GM21367 (cell line): ENCODE measurements around the gene ANKS1B.
"Not testable (repeated sequence)": the region's sequence is repeated elsewhere in the genome, so short reads cannot be mapped to it uniquely, and the experiment has no call there.

Source experiments
- ATAC-seq: cut with Tn5 transposase; IDR thresholded peaks from one replicate; pipeline ENCODE4 v1.9.1; 2021; ENCODE audit not compliant: unreplicated experiment

The ANKS1B gene

GRCh38 chr12:99287136-99287535, 697.6 kb downstream of the ANKS1B start:
- no peak for ATAC-seq

- ATAC-seq = no peak
These were observed 700.6 kb downstream of the ANKS1B start for GRCh38 chr12:99284161-99284560.

GRCh38 chr12:99282624-99283023, 702.1 kb downstream of the ANKS1B start:
- no peak for ATAC-seq

GRCh38 chr12:99282086-99282485, 702.6 kb downstream of the ANKS1B start:
- no peak for ATAC-seq

- no peak for ATAC-seq
These were observed 703.5 kb downstream of the ANKS1B start for GRCh38 chr12:99281277-99281676.

DNA sequence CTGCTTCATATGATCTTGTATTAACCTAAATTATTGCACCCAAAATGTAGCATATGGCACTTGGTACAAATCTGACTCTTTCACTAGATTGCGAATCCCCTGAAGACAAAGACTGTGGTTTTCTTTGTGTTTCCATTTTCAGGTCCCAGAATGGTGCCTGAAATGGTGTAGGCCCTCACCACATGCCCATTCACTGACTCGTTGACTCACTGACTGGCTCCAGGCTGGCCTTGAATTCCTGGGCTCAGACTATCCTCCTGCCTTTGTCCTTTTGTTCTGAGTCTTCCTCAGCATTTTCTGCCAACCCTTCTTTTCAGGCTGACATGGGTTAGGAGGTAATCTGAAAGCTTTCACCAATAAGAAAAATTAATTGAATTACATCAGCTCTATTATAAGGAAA, 705.8 kb downstream of the ANKS1B start:
- no peak for ATAC-seq

GRCh38 chr12:99277591-99278379, 707.0 kb downstream of the ANKS1B start:
- ATAC-seq = no peak

DNA sequence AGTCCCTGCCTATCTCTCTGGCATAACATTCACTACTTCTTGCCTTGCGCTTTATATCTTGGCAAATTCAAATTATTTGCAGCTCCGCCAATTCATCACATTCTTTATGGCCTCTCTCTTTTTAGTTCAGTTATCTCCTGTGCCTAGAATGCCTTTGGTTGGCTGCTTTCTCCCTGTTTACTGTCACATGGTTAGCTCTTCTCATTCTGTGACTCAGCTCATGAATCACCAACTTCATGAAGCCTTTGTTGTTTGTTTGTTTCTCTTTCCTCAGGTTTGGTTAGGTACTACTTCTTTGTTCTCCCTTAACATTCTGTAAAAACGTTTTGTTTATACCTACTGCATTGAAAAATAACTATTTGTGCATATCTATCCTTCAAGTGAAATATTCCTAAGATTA, 713.7 kb downstream of the ANKS1B start:
- no peak for ATAC-seq

- no peak for ATAC-seq
These were observed 717.7 kb downstream of the ANKS1B start for GRCh38 chr12:99267038-99267437.

GRCh38 chr12:99265648-99266047, 719.1 kb downstream of the ANKS1B start:
- ATAC-seq = no peak

- ATAC-seq = no peak
These were observed 723.5 kb downstream of the ANKS1B start for GRCh38 chr12:99261256-99261655.

- ATAC-seq = no peak
These were observed 724.2 kb downstream of the ANKS1B start for GRCh38 chr12:99260456-99260996.

GRCh38 chr12:99259040-99259934, 725.4 kb downstream of the ANKS1B start:
- ATAC-seq = no peak

DNA sequence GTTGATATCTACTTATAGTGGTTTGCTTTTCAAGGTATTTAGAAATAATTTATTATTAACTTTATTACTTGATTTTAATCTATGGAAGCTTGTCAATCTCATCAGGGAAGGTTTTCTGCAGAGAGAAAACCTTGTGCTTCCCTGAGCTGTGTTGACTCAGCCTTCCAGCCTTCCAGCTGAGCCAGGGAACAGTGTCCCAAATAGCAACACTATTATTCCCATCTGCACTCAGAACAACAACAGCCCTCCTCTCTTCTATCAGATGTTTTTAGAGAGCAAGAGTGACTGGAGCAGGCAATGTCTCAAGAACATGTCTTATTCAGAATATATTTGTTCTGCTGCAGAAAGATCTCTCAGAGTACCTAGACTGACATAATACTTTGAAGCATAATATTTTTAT, 727.1 kb downstream of the ANKS1B start:
- no peak for ATAC-seq

- ATAC-seq = no peak
These were observed 731.7 kb downstream of the ANKS1B start for GRCh38 chr12:99253068-99253467.

DNA sequence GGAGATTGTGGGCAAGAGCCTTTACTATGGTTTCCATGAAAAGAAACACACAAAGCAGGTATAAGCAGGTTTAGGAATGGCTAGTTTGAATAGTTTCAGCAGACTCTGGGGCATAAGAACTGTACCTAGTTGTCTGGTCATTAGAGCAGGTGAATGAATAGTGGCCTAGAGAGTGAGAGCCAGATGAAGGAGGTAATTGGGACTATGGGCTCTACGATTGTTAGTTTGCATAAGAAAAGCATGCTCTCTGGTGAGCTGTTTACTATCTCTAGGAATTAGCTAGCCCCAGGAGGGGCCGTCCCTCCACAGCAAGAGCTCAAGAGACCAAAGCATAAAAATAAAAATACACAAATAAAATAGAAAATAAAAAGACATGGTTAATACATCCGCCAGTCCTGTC, 734.6 kb downstream of the ANKS1B start:
- no peak for ATAC-seq

GRCh38 chr12:99249543-99249942, 735.2 kb downstream of the ANKS1B start:
- no peak for ATAC-seq

GRCh38 chr12:99237907-99238538, 746.7 kb downstream of the ANKS1B start:
- not testable (repeated sequence) for ATAC-seq

DNA sequence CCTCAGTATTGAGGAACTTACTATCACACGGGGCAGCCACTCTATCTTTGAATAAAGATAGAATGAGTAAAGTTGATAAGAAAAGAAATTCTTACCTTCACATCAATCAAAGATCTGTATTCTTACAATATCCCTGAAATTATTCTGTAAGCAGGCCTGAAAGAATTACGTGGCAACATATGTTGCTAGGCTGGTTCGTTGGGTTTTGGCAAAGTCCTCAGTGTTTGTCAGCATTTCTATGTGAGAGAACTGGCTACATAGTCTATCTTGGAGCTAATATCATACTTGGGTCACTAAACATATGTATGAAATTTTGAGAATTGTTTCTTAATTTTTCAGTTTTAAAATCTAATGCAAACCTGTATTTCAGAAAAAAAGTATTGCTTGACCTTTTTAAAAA, 749.4 kb downstream of the ANKS1B start:
- no peak for ATAC-seq

DNA sequence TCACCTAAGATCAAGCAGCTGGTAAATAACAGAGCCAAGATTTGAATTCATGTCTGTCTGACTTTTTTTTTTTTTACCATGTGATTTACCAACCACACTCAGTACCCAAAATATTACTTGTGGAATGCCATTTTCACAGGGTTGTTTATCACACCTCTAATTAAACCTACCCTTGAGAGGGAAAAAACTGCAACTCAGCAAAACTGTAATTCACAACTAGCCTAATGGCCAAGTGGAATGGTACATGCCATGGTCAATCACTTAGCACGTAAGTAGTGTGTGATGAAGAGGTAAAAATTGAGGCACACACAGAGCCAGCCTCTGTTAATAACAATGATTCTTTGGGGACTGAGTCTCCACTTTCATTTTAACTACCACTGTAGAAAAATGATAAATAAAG, 750.0 kb downstream of the ANKS1B start:
- ATAC-seq = no peak

GRCh38 chr12:99232324-99232723, 752.4 kb downstream of the ANKS1B start:
- ATAC-seq = no peak
